Choroid plexus epithelial cell (primary cell): ENCODE results near the gene CCDC106.

Experiments used
- DNase-seq: peaks from one replicate; pipeline ENCODE4 v3.0.0-alpha.2; 2010; ENCODE audit warnings: low read depth
- H3K4me3 ChIP-seq: 2 replicates; pipeline ENCODE4 v1.5.1; 2011; ENCODE audit warnings: low read depth, mild to moderate bottlenecking, control low read depth, low read length, moderate library complexity
- TF ChIP-seq, protein P1 (sequence below): conservative IDR thresholded peaks from 2 replicates; pipeline ENCODE4 v1.5.1; 2011; ENCODE audit warnings: low read depth, mild to moderate bottlenecking, control low read depth, inconsistent platforms, low read length, moderate library complexity

CCDC106 gene

DNA sequence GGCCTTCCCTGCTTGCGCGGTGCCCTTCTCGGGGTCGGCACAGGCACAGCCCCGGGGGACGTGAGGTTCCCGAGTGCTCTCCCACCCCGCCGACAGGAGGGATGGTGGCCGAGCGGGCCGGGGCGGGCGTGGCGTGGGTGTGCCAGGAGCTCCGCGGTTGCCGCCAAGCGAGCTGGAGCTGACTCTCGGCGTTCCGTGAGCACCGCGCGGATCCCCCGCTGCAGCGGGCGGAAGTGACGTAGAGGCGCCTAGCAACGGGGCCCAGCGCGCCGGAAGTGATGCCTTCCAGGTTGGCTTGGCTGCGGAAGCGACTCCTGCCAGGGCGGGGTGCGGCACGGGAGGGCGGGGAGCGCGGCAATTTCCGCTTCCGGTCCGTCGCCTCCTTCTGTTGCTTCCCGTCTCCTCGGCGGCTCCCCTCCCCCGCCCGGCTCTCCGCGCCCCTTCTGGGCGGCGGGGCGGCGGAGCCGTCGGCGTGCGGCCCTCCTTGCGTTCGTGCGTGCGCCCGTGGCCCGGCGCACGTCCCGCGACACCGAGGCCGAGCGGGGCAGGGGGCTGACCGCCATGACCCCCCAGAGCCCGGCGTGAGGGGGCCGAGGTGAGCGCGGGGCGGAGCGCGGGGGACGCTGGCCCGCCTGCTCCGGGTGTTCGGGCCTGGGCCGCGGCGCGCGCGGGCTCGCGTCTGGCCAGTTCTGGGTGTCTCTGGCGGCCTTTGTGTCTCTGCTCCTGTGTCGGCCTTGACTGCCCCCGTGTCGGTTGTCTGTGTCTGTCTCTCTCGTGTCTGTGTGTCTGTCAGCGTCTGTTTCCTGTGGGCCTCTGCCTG lies 27.0 kb downstream of the CCDC106 start, which contains the start of gene EPN1:
Gene EPN1 (plus strand): TSS at position 386 of the 820 bp plus-strand sequence. CDS start 3,402 bp downstream, outside the sequence.
- DNase-seq = peak; percentile 97
- TF ChIP-seq, protein P1, sequence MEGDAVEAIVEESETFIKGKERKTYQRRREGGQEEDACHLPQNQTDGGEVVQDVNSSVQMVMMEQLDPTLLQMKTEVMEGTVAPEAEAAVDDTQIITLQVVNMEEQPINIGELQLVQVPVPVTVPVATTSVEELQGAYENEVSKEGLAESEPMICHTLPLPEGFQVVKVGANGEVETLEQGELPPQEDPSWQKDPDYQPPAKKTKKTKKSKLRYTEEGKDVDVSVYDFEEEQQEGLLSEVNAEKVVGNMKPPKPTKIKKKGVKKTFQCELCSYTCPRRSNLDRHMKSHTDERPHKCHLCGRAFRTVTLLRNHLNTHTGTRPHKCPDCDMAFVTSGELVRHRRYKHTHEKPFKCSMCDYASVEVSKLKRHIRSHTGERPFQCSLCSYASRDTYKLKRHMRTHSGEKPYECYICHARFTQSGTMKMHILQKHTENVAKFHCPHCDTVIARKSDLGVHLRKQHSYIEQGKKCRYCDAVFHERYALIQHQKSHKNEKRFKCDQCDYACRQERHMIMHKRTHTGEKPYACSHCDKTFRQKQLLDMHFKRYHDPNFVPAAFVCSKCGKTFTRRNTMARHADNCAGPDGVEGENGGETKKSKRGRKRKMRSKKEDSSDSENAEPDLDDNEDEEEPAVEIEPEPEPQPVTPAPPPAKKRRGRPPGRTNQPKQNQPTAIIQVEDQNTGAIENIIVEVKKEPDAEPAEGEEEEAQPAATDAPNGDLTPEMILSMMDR = no peak
- peak within 1 kb of the TSS; percentile 82 for H3K4me3 ChIP-seq

DNA sequence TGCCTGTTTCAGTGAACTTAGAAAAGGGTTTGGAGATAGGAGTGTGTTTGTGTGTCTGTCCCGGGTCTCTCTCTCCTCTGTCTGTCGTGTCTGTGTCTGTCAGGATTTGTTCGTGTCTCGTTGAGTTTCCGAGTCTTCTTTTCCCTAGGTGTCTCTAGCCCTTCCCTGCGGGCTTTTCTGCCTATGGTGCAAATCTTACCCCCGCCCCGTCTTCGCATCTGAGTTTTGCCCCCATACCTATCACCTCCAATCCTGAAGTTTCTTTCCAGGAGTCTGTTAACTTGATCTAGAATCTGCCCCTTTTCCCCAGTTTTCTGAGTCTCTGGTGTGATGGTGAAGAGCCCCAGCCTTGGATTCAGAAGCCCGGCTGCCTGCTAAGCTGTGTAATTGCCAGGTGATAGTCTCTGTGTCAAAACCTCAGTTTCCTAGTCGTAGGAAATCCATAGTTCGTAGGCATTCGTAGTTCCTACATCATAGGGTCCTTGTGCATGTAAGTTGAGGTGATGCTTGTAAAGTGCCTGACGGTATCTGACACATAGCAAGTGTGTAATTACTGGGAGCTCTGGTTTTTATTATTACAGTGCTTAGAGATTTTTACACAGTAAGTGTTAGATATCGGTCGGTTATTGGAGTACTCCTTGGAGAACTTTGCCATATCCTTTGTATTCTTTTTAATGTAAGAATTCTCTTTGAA lies 27.8 kb downstream of the CCDC106 start:
- DNase-seq = no peak
- H3K4me3 ChIP-seq = peak overlapping the region; percentile 82
- TF ChIP-seq, protein P1 = no peak

DNA sequence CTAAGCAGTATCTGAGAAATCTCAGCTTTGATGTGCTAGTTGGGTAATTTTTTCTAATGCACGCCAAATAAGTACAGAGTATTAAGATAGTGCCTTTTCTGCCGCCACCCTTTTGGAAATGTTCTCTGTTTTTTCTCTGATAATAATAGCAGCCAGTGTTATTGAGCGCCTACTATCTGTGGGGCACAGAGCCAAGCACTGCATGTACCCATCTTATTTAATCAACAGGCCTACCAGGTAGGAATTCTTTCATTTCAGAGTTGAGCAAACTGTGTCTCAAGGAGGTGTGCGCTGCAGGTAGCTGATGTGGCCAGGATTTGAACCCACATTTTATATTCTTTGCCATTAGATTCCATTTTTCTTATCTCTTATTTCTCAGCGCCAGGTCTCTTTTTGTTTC lies 28.4 kb downstream of the CCDC106 start:
- TF ChIP-seq, protein P1 = peak; percentile 30
- H3K4me3 ChIP-seq = peak overlapping the region; percentile 82

DNA sequence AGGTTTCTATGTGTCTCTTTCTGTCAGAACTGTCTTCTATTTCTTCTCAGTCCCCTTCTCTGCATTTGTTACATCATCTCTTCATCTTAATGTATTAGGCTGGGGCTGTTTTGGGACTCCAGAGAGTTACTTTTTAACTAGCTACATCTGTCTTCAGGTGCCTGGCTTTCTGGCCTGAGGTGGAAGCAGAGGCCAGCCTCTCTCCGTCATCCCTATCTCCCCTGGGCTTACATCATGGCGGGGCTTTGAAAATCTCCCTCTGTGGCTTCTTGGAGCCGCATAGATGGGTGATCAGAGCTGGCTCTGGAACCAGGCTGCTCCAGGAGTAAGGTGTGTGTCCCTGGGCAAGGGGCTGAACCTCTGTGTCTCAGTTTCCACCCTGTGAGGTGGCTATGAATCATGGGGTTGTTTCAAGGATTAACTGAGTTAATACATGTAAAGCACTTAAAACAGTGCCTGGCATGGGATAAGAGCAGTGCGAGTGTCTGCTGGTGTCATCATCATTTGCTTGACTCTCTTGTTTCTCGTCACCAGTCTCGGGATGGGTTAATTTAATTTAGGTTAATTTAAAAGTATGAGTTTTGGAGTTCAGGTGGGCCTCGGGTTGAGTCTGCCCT lies 29.0 kb downstream of the CCDC106 start:
- H3K4me3 ChIP-seq = peak overlapping the region; percentile 4
- no peak for DNase-seq
- TF ChIP-seq, protein P1 = no peak

More for the DNA sequence above, 28.4 kb downstream of the CCDC106 start:
- peak; percentile 31 for DNase-seq

DNA sequence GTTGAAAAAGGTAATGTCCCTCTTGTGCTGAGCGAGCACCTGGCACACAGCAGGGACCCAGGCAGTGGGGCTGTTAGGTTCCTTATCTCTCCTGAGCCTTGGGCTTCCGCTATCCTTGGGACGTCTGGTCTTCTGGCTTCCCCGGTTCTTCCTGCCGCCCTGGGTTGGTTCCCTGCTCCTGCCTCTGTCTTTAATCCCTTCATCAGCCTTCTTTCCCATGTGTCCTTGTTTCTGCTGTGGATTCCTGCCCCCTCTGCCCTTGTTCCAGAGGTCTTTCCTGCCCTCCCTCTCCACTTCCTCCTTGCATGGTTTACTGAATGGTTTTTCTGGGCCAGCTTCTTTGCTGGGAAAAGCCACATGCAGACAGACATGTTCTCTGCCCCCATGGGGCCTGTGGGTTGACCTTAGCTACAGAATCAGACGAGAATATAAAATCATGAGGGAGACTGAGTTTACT lies 29.6 kb downstream of the CCDC106 start:
- H3K4me3 ChIP-seq = no peak overlapping the region
- TF ChIP-seq, protein P1 = no peak
- DNase-seq = peak; percentile 19

DNA sequence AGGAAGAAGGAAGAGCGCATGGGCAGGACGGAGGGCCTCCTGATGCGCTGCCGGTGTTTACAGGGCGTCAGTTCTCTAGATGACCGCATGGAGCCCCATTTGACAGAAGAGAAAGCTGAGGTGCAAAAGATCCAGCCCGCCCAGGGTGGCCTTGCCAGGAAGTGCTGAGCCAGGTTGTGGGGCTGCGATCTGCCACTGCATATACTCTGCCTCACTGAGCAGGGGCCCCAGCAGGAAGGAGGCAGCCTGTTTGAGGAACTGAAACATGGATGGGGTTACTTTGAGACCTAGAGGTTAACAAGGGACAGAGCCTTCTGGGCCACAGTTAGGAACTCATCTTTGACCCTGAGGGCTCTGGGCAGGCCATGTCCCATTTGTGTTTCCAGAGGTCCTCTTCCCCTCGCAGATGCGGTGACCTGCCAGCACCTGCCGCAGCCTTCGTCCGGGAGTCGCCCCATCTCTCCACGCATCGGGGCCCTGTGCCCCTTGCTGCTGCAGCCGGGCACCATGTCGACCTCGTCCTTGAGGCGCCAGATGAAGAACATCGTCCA lies 30.2 kb downstream of the CCDC106 start:
- DNase-seq = no peak
- H3K4me3 ChIP-seq = no peak overlapping the region
- TF ChIP-seq, protein P1 = no peak
